ENCODE results near the gene TBCC.

DNA sequence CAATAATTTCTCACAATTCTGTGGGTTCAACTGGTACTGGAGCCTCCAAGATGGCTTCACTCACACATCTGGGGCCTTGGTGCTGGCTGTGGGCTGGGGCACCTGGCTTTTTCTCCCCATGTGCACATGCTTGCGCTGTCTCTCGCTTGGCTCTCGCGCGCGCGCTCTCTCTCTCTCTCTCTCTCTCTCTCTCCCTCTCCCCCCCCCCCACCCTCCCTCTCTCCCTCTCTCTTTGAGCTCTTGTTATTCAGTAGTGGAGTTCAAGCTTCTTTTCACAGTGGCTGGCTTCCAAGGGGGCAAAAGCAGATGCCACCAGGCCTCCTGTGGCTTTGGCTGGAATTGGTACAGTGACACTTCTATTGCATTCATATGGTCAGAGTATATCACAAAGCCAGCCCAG, 10.8 kb upstream of the TBCC start:
- TF ChIP-seq, protein P1, sequence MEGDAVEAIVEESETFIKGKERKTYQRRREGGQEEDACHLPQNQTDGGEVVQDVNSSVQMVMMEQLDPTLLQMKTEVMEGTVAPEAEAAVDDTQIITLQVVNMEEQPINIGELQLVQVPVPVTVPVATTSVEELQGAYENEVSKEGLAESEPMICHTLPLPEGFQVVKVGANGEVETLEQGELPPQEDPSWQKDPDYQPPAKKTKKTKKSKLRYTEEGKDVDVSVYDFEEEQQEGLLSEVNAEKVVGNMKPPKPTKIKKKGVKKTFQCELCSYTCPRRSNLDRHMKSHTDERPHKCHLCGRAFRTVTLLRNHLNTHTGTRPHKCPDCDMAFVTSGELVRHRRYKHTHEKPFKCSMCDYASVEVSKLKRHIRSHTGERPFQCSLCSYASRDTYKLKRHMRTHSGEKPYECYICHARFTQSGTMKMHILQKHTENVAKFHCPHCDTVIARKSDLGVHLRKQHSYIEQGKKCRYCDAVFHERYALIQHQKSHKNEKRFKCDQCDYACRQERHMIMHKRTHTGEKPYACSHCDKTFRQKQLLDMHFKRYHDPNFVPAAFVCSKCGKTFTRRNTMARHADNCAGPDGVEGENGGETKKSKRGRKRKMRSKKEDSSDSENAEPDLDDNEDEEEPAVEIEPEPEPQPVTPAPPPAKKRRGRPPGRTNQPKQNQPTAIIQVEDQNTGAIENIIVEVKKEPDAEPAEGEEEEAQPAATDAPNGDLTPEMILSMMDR (conservative IDR thresholded peaks at IDR 0.05; ENCODE audit: low read length), result no peak
- TF ChIP-seq EZH2phosphoT487 (IDR thresholded peaks at IDR 0.05; ENCODE audit: borderline replicate concordance, low read depth, low read length), result no peak

Measured in OCI-LY7 (cell line).